Choroid plexus epithelial cell (primary cell): ENCODE measurements around the gene ZNF146.
"Not testable (repeated sequence)": the region's sequence is repeated elsewhere in the genome, so short reads cannot be mapped to it uniquely, and the experiment has no call there.

Experiments used
- DNase-seq: peaks from one replicate; pipeline ENCODE4 v3.0.0-alpha.2; 2010; ENCODE audit warnings: low read depth
- H3K4me3 ChIP-seq: 2 replicates; pipeline ENCODE4 v1.5.1; 2011; ENCODE audit warnings: low read depth, mild to moderate bottlenecking, control low read depth, low read length, moderate library complexity
- TF ChIP-seq, protein P1 (sequence below): conservative IDR thresholded peaks from 2 replicates; pipeline ENCODE4 v1.5.1; 2011; ENCODE audit warnings: low read depth, mild to moderate bottlenecking, control low read depth, inconsistent platforms, low read length, moderate library complexity

Gene ZNF146

DNA sequence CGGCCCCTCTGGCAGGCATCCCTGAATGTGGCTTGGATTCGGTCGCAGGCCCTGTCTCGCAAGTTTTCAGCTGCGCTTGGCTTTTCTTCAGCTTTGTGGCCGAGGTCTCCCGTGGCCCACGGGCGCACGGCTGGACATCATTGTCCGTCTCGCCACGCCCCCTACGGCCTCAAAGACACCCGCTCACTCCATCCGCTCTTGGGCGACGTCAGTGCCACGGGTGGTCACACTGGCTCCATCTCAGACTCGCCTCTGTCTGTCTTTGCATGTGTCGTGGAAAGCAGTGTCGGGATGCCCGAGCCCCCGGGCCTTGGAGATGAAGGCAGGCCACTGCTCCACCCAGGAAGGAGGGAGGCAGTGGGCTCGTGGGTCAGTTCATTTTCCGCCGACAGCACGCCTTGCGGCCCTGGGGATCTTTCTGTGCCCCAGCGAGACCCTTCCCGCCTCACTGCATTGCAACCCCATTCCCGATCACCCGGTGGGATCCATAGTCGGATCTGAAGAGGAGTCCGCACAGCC, 51.0 kb downstream of the ZNF146 start:
- no peak overlapping the region for H3K4me3 ChIP-seq
- TF ChIP-seq, protein P1, sequence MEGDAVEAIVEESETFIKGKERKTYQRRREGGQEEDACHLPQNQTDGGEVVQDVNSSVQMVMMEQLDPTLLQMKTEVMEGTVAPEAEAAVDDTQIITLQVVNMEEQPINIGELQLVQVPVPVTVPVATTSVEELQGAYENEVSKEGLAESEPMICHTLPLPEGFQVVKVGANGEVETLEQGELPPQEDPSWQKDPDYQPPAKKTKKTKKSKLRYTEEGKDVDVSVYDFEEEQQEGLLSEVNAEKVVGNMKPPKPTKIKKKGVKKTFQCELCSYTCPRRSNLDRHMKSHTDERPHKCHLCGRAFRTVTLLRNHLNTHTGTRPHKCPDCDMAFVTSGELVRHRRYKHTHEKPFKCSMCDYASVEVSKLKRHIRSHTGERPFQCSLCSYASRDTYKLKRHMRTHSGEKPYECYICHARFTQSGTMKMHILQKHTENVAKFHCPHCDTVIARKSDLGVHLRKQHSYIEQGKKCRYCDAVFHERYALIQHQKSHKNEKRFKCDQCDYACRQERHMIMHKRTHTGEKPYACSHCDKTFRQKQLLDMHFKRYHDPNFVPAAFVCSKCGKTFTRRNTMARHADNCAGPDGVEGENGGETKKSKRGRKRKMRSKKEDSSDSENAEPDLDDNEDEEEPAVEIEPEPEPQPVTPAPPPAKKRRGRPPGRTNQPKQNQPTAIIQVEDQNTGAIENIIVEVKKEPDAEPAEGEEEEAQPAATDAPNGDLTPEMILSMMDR = no peak
- DNase-seq = no peak

DNA sequence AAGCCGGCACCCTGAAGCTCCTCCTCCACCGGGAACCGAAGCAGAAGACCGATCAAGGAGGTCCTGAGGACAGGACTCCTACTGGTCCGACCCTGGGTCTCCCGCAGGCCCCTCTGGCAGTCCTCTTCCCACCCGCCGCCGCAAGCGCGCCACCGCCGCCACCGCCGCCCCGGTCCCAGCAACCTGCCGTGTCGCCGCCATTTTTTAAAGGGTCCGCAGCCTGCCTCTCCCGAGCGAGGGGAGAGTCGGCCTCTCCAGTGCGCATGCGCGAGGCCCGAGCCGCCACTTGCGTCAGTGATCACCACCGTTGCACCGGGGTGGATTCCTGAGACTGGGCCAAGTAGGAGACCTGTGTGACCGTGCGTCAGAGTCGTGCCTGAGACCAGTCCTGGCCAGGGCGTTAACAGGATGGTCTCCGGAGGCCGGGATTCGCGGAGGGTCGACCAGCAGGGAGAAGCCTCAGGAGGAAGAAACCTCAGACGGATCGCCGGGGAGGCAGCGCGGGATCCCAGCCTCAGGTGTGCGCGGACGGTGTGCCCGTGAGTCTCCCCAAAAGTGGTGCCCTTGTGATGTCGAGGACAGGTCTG, 51.6 kb downstream of the ZNF146 start:
- H3K4me3 ChIP-seq = no peak overlapping the region
- no peak for DNase-seq
- TF ChIP-seq, protein P1 = no peak

DNA sequence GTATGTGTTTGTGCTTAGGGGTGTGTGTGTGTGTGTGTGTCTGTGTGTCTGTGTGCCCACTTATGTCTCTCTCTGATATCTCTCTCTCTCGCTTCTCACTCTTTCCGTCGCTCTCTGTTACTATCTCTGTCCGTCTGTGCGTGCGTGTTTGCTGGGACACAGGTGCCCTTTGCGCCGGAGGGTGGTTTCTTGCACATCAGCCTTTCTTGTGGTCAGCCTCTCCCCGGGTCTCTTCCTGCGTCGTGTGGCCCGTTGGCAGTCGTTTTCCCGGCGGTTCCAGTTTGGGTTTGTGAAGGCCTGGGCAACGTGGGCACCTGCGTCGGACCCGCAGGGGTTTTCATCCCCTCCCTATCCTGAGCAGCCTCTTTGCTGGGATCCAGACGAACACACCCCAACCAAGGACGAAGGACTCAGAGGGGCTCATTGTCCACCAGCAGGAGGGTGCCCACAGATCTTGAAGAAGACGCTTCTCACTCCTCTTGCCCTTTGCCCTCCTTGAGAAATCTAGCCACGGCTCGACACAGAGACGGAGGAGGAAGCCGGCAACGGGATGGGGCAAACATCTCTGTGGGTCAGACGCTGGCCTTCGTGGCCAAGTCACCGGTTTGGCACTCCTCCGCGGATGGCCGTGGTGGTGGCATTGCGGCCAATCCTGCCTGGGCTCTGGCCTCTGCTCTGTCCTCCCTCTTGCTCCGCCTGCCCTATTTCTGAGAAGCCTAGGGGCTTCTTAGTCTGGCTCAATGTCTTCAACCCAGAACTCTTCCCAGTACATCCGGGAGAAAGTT, 52.3 kb downstream of the ZNF146 start:
- no peak overlapping the region for H3K4me3 ChIP-seq
- TF ChIP-seq, protein P1 = no peak
- DNase-seq = no peak

DNA sequence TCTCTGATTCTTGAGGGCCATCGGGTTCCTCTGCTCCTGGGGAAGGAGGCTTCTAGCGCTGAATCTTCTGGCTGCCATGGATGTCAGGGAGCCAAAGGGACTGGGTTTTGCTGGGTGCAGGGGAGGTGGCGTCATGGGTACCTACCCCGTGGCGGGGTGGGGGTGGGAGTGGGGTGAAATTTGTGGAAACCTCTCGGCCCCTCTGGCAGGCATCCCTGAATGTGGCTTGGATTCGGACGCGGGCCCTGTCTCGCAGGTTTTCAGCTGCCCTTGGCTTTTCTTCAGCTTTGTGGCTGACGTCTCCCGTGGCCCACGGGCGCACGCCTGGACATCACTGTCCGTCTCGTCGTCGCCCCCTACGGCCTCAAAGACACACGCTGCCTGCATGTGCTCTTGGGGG, 53.2 kb downstream of the ZNF146 start:
- not testable (repeated sequence) for H3K4me3 ChIP-seq, DNase-seq

DNA sequence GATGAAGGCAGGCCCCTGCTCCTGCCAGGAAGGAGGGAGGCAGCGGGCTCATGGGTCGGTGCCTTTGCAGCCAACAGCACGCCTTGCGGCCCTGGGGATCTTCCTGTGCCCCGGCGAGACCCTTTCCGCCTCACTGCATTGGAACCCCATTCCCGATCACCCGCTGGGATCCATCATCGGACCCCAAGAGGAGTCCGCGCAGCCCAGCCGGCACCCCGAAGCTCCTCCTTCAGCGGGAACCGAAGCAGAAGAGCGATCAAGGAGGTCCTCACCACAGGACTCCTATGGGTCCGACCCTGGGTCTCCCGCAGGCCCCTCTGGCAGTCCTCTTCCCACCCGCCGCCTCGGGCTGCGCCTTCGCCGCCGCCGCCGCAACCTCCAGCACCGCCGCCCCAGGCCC, 53.7 kb downstream of the ZNF146 start:
- not testable (repeated sequence) for H3K4me3 ChIP-seq, DNase-seq

DNA sequence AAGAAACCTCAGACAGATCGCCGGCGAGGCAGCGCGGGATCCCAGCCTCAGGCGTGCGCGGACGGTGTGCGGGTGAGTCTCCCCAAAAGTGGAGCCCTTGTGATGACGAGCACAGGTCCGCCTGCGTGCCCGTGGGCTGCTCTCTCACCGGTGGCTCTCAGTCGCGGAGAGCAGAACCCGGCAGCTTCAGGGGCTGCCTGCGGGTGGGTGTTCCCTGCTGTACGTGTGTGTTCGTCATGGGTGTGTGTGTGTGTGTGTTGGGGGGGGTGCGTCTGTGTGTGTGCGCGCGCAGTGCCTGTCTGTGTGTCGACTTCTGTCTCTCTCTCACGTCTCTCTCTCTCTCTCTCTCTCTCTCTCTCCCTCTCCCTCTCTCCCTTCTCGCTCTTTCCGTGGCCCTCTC, 54.4 kb downstream of the ZNF146 start:
- H3K4me3 ChIP-seq, DNase-seq: not testable (repeated sequence)
